WTC11 (cell line): ENCODE data around the gene UNC119B. TPM values are rescaled to one million over a fixed set of nuclear protein-coding genes. Genes with fewer than 3 reads are reported as not detected.

Experiments used
- ATAC-seq: fragments of 200-7000 bp; cut with Tn5 transposase; 2 replicates; pipeline ENCODE4 v1.10.0; 2021; ENCODE audit warnings: mild to moderate bottlenecking, moderate library complexity
- CTCF ChIA-PET: fragments of 300-600 bp; sonication (Branson Sonifier 250); formaldehyde crosslinking; loops from one replicate; lab custom pipeline; 2021; ENCODE audit warnings: antibody characterized with exemption; lab: Charles Lee
- POLR2A ChIA-PET: fragments of 350-600 bp; sonication (Branson Sonifier 250); formaldehyde crosslinking; loops from one replicate; lab custom pipeline; 2021; ENCODE audit warnings: antibody characterized with exemption; lab: Charles Lee
- DNase-seq: peaks from one replicate; pipeline ENCODE4 v3.0.0; 2021; ENCODE audit warnings: low spot score
- H3K27ac Mint-ChIP-seq: 2 replicates; pipeline ENCODE4 v1.8.0; 2021; ENCODE audit warnings: mixed read lengths
- H3K27me3 Mint-ChIP-seq: 2 replicates; pipeline ENCODE4 v1.8.0; 2021; ENCODE audit warnings: low read depth, mild to moderate bottlenecking, moderate library complexity, mixed read lengths
- H3K36me3 Mint-ChIP-seq: 2 replicates; pipeline ENCODE4 v1.8.0; 2021; ENCODE audit warnings: mixed read lengths
- H3K4me1 Mint-ChIP-seq: 2 replicates; pipeline ENCODE4 v1.8.0; 2022; ENCODE audit warnings: mixed read lengths
- H3K4me3 Mint-ChIP-seq: 2 replicates; pipeline ENCODE4 v1.8.0; 2021; ENCODE audit warnings: mild to moderate bottlenecking, moderate library complexity, mixed read lengths
- H3K9me3 Mint-ChIP-seq: 2 replicates; pipeline ENCODE4 v1.8.0; 2021; ENCODE audit warnings: mixed read lengths
- E2F4 ChIP-seq: sonication (generic); formaldehyde crosslinking; IDR thresholded peaks from 2 replicates; pipeline ENCODE4 v1.8.1; 2022; ENCODE audit warnings: low read depth, mild to moderate bottlenecking, moderate library complexity, missing genetic modification reagents, borderline replicate concordance
- ESRRA ChIP-seq: sonication (generic); formaldehyde crosslinking; IDR thresholded peaks from 2 replicates; pipeline ENCODE4 v1.8.1; 2022; ENCODE audit warnings: mild to moderate bottlenecking, missing genetic modification reagents, borderline replicate concordance
- FOXJ3 ChIP-seq: sonication (generic); formaldehyde crosslinking; IDR thresholded peaks from 2 replicates; pipeline ENCODE4 v1.9.0; 2021; ENCODE audit warnings: missing genetic modification reagents, mild to moderate bottlenecking, borderline replicate concordance
- FOXK1 ChIP-seq: sonication (generic); formaldehyde crosslinking; IDR thresholded peaks from 2 replicates; pipeline ENCODE4 v1.8.0; 2022; ENCODE audit warnings: mild to moderate bottlenecking, moderate library complexity, missing genetic modification reagents
- IRF1 ChIP-seq: sonication (generic); formaldehyde crosslinking; IDR thresholded peaks from 2 replicates; pipeline ENCODE4 v1.8.0; 2023; ENCODE audit warnings: missing genetic modification reagents
- JUN ChIP-seq: sonication (generic); formaldehyde crosslinking; IDR thresholded peaks from 2 replicates; pipeline ENCODE4 v1.8.0; 2023; ENCODE audit warnings: mild to moderate bottlenecking, missing genetic modification reagents
- MXD4 ChIP-seq: fragments of 250-450 bp; sonication (Bioruptor Pico); IDR thresholded peaks from 2 replicates; pipeline ENCODE4 v1.8.0; 2021; ENCODE audit warnings: mild to moderate bottlenecking, moderate library complexity, borderline replicate concordance
- NR1H2 ChIP-seq: sonication (generic); formaldehyde crosslinking; IDR thresholded peaks from 2 replicates; pipeline ENCODE4 v1.9.0; 2021; ENCODE audit warnings: mild to moderate bottlenecking, moderate library complexity, missing genetic modification reagents
- OVOL2 ChIP-seq: fragments of 250-450 bp; sonication (Bioruptor Pico); IDR thresholded peaks from 2 replicates; pipeline ENCODE4 v1.9.0; 2021; ENCODE audit warnings: mild to moderate bottlenecking, borderline replicate concordance
- SMAD4 ChIP-seq: sonication (generic); formaldehyde crosslinking; IDR thresholded peaks from 2 replicates; pipeline ENCODE4 v1.8.0; 2022; ENCODE audit warnings: mild to moderate bottlenecking, missing genetic modification reagents
- SP1 ChIP-seq: sonication (generic); formaldehyde crosslinking; conservative IDR thresholded peaks from 2 replicates; pipeline ENCODE4 v1.8.1; 2022; ENCODE audit warnings: missing genetic modification reagents
- ZMAT4 ChIP-seq: fragments of 250-450 bp; sonication (Bioruptor Pico); IDR thresholded peaks from 2 replicates; pipeline ENCODE4 v1.9.0; 2021; ENCODE audit warnings: mild to moderate bottlenecking
- ZNF121 ChIP-seq: sonication (generic); formaldehyde crosslinking; IDR thresholded peaks from 2 replicates; pipeline ENCODE4 v1.8.0; 2023; ENCODE audit warnings: missing genetic modification reagents
- ZNF138 ChIP-seq: sonication (generic); formaldehyde crosslinking; conservative IDR thresholded peaks from 2 replicates; pipeline ENCODE4 v1.8.1; 2022; ENCODE audit warnings: mild to moderate bottlenecking, moderate library complexity, missing genetic modification reagents
- ZNF219 ChIP-seq: sonication (generic); formaldehyde crosslinking; IDR thresholded peaks from 2 replicates; pipeline ENCODE4 v1.8.0; 2023; ENCODE audit warnings: missing genetic modification reagents, mild to moderate bottlenecking, borderline replicate concordance
- ZNF396 ChIP-seq: fragments of 250-450 bp; sonication (Bioruptor Pico); IDR thresholded peaks from 2 replicates; pipeline ENCODE4 v1.8.0; 2021; ENCODE audit warnings: mild to moderate bottlenecking, moderate library complexity, borderline replicate concordance
- total RNA-seq: library from RNA; stranded (reverse); gene quantifications from 3 replicates; pipeline ENCODE4 v1.2.3, GENCODE V29; 2021
- TF ChIP-seq, protein P1 (sequence below): fragments of 200-600 bp; IDR thresholded peaks from 2 replicates; pipeline ENCODE4 v1.8.0; 2022; ENCODE audit warnings: antibody characterized with exemption
- TF ChIP-seq, protein P2 (sequence below): sonication (generic); formaldehyde crosslinking; IDR thresholded peaks from 2 replicates; pipeline ENCODE4 v1.8.1; 2022; ENCODE audit warnings: missing genetic modification reagents, borderline replicate concordance
- TF ChIP-seq, protein P3 (sequence below): sonication (generic); formaldehyde crosslinking; IDR thresholded peaks from 2 replicates; pipeline ENCODE4 v1.8.1; 2023; ENCODE audit warnings: mild to moderate bottlenecking, moderate library complexity, missing genetic modification reagents
- TF ChIP-seq, protein P4 (sequence below): fragments of 250-450 bp; sonication (Bioruptor Pico); IDR thresholded peaks from 2 replicates; pipeline ENCODE4 v1.9.0; 2021; ENCODE audit warnings: mild to moderate bottlenecking

Gene UNC119B
- total RNA-seq, 1 experiment from 2014 or later = 53.3 TPM

DNA sequence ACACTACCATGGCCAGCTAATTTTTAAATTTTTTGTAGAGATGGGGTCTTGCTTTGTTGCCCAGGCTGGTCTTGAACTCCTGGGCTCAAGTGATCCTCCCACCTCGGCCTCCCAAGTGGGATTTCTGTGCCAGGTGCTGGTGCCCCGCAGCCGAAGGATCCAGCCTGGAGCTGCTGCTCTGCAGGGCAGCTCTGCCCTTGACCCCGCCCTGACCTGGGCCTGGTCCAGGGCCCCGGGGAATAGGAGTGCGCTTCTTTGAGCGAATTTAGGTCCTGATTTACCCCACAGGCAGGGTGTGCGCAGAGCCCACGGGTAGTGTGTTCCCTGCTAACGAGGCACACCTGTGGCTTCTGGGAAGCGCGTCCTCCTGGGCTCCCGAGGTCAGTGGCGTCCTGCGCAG is 30.6 kb downstream of the UNC119B start:
- H3K27me3 Mint-ChIP-seq = no peaks in the 10 kb centered on the region
- H3K36me3 Mint-ChIP-seq = no peaks in the 10 kb centered on the region
- POLR2A ChIA-PET = interaction anchor here (0.6 kb wide), 1 partner anchor 11 kb away, joined by 3 read pairs; no protein-coding TSS in a partner anchor
- no peaks in the 10 kb centered on the region for H3K9me3 Mint-ChIP-seq
- ATAC-seq (no peak), DNase-seq (no peak)
- no peak overlapping the region for H3K27ac Mint-ChIP-seq
- H3K4me3 Mint-ChIP-seq = no peak overlapping the region
- H3K4me1 Mint-ChIP-seq = no peaks in the 10 kb centered on the region
- CTCF ChIA-PET = interaction anchor here (0.9 kb wide), 1 partner anchor 231 kb away, joined by 3 read pairs; no protein-coding TSS in a partner anchor
- TF ChIP-seq MXD4 (no peak), ZMAT4 (CRISPR knock-in tag) (no peak), ZNF121 (CRISPR knock-in tag) (no peak), ZNF138 (CRISPR knock-in tag) (no peak), FOXJ3 (CRISPR knock-in tag) (no peak), FOXK1 (CRISPR knock-in tag) (no peak), SP1 (no peak), ESRRA (CRISPR knock-in tag) (no peak), SMAD4 (CRISPR knock-in tag) (no peak), ZNF396 (CRISPR knock-in tag) (no peak), OVOL2 (CRISPR knock-in tag) (no peak), E2F4 (CRISPR knock-in tag) (no peak), JUN (CRISPR knock-in tag) (no peak), IRF1 (CRISPR knock-in tag) (no peak), NR1H2 (no peak), ZNF219 (no peak)
- TF ChIP-seq, protein P1, sequence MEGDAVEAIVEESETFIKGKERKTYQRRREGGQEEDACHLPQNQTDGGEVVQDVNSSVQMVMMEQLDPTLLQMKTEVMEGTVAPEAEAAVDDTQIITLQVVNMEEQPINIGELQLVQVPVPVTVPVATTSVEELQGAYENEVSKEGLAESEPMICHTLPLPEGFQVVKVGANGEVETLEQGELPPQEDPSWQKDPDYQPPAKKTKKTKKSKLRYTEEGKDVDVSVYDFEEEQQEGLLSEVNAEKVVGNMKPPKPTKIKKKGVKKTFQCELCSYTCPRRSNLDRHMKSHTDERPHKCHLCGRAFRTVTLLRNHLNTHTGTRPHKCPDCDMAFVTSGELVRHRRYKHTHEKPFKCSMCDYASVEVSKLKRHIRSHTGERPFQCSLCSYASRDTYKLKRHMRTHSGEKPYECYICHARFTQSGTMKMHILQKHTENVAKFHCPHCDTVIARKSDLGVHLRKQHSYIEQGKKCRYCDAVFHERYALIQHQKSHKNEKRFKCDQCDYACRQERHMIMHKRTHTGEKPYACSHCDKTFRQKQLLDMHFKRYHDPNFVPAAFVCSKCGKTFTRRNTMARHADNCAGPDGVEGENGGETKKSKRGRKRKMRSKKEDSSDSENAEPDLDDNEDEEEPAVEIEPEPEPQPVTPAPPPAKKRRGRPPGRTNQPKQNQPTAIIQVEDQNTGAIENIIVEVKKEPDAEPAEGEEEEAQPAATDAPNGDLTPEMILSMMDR = no peak
- TF ChIP-seq, protein P2, sequence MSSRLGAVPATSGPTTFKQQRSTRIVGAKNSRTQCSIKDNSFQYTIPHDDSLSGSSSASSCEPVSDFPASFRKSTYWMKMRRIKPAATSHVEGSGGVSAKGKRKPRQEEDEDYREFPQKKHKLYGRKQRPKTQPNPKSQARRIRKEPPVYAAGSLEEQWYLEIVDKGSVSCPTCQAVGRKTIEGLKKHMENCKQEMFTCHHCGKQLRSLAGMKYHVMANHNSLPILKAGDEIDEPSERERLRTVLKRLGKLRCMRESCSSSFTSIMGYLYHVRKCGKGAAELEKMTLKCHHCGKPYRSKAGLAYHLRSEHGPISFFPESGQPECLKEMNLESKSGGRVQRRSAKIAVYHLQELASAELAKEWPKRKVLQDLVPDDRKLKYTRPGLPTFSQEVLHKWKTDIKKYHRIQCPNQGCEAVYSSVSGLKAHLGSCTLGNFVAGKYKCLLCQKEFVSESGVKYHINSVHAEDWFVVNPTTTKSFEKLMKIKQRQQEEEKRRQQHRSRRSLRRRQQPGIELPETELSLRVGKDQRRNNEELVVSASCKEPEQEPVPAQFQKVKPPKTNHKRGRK (CRISPR knock-in tag) = no peak
- TF ChIP-seq, protein P3, sequence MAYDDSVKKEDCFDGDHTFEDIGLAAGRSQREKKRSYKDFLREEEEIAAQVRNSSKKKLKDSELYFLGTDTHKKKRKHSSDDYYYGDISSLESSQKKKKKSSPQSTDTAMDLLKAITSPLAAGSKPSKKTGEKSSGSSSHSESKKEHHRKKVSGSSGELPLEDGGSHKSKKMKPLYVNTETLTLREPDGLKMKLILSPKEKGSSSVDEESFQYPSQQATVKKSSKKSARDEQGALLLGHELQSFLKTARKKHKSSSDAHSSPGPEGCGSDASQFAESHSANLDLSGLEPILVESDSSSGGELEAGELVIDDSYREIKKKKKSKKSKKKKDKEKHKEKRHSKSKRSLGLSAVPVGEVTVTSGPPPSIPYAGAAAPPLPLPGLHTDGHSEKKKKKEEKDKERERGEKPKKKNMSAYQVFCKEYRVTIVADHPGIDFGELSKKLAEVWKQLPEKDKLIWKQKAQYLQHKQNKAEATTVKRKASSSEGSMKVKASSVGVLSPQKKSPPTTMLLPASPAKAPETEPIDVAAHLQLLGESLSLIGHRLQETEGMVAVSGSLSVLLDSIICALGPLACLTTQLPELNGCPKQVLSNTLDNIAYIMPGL (CRISPR knock-in tag) = no peak
- TF ChIP-seq, protein P4, sequence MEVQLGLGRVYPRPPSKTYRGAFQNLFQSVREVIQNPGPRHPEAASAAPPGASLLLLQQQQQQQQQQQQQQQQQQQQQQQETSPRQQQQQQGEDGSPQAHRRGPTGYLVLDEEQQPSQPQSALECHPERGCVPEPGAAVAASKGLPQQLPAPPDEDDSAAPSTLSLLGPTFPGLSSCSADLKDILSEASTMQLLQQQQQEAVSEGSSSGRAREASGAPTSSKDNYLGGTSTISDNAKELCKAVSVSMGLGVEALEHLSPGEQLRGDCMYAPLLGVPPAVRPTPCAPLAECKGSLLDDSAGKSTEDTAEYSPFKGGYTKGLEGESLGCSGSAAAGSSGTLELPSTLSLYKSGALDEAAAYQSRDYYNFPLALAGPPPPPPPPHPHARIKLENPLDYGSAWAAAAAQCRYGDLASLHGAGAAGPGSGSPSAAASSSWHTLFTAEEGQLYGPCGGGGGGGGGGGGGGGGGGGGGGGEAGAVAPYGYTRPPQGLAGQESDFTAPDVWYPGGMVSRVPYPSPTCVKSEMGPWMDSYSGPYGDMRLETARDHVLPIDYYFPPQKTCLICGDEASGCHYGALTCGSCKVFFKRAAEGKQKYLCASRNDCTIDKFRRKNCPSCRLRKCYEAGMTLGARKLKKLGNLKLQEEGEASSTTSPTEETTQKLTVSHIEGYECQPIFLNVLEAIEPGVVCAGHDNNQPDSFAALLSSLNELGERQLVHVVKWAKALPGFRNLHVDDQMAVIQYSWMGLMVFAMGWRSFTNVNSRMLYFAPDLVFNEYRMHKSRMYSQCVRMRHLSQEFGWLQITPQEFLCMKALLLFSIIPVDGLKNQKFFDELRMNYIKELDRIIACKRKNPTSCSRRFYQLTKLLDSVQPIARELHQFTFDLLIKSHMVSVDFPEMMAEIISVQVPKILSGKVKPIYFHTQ (CRISPR knock-in tag) = no peak
